ENCODE measurements around the gene LST1.
A peak's percentile ranks its signal among the peaks of the same experiment; 100 is the strongest.

Gene LST1

GRCh38 chr6:31621320-31621939 lies 35.4 kb downstream of the LST1 start:
- peak; percentile 29 for DNase-seq

DNA sequence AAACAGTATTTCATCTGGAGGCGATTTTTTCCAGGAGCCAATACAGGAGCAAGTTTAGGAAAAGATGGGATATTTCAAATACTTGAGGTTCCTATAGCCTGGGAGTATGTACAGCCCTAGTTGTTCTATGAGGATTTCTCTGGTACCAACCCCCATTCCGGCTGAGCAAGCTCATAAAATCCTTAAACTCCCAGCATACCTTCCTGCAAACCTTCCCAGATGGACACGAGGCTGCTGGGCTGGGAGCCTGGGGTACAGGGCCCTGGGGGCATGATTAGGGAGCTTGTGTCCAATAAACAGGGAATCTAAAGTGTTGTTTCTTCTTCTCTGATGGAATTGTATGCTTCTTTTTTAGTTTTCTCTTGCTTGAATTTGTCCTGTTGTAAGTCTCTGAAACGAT lies 35.9 kb downstream of the LST1 start:
- DNase-seq: no peak

DNA sequence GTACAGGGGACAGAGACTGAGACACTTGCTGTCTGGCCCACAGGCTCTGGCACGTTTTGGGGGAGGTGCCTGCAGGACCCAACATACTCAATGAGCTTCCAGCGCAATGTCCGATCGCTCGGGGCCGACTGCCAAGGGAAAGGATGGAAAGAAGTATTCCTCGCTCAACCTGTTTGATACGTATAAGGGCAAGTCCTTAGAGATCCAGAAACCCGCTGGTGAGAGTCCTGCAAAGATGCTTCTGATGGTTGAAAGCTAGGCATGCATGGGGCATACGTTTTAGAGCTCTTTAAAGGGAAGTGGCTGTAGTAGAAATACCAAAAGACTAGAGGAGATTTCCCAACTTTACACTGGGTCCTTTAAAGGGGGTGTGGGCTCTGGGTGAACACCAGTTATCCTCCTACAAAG lies 36.6 kb downstream of the LST1 start:
- no peak for DNase-seq

DNA sequence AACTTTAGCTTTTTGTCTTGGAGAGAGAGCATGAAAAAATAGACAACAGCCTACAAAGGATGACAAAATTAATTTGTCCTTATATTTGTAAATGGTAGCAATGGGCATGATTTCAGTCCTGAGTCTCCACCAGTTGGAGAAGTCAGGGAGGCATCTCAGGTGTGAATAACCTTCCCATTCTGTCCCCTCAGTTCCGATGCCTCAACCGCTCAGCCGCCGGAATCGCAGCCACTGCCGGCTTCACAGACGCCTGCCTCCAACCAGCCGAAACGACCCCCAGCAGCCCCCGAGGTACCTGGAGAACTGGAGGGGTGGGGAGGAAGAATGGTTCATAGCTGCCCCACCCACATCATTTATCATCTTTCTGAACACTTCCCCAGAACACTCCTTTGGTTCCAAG lies 38.0 kb downstream of the LST1 start:
- DNase-seq: no peak

GRCh38 chr6:31626952-31627351 lies 40.9 kb downstream of the LST1 start:
- no peak for DNase-seq

- no peak for DNase-seq
Observed at GRCh38 chr6:31627690-31628287, 41.7 kb downstream of the LST1 start.

- DNase-seq: no peak
Observed at GRCh38 chr6:31629014-31629413, 42.9 kb downstream of the LST1 start.

DNA sequence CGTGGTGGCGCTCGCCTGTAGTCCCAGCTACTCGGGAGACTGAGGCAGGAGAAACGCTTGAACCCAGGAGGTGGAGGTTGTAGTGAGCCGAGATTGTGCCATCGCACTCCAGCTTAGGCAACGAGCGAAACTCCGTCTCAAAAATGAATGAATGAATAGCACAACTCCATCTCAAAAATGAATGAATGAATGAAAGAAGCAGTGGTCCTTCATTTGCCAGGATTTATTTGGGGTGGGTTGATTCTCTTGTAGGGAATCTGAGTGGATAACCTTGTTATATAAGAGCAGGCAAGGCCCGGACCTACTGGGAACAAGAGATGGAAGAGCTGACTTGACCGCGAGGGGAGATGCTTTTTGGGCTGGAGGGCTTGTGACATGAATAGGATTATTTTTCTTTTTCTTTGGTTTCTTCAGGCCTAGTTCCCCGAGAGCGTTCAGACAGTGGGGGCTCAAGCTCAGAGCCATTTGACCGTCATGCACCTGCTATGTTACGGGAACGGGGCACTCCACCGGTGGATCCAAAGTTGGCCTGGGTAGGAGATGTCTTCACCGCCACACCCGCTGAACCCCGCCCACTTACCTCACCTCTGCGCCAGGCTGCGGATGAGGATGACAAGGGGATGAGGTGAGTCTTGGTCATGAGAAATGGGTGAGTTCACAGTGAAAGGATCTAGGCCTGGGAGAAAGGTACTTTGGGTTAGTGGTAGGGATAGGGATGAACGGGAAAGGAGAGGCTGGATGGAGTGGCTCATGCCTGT lies 44.3 kb downstream of the LST1 start:
- no peak for DNase-seq

- DNase-seq: no peak
Observed at GRCh38 chr6:31631209-31631608, 45.1 kb downstream of the LST1 start.

DNA sequence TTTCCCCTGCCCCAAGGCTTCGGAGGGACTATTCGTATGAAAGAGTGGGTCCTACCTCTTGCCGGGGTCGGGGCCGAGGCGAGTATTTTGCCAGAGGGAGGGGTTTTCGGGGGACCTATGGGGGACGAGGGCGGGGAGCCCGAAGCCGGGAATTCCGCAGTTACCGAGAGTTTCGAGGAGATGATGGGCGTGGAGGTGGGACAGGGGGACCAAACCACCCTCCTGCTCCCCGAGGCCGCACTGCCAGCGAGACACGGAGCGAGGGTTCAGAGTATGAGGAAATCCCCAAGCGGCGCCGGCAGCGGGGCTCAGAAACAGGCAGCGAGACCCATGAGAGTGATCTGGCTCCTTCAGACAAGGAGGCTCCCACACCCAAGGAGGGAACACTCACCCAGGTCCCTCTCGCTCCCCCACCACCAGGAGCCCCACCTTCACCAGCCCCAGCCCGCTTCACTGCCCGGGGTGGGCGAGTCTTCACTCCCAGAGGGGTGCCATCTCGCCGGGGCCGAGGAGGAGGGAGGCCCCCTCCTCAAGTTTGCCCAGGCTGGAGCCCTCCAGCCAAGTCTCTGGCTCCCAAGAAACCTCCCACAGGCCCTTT lies 45.7 kb downstream of the LST1 start:
- no peak for DNase-seq

GRCh38 chr6:31632279-31632946 lies 46.3 kb downstream of the LST1 start:
- DNase-seq: no peak

GRCh38 chr6:31633447-31633846 lies 47.4 kb downstream of the LST1 start:
- DNase-seq: no peak

DNA sequence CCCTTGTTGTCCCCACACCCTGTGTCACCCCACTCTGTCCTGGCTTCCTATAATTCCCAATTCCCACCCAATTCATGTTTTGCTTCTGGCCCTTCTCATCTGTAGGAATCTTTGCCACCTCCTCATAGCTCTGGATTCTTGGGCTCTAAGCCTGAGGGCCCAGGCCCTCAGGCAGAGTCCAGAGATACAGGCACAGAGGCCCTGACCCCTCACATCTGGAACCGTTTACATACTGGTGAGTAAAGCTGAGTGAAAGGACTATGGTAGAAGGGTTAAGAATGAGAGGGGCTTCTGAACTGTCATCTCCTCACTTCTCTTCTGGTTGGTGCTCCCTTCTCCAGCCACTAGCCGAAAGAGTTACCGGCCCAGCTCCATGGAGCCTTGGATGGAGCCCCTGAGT lies 48.1 kb downstream of the LST1 start:
- no peak for DNase-seq

DNA sequence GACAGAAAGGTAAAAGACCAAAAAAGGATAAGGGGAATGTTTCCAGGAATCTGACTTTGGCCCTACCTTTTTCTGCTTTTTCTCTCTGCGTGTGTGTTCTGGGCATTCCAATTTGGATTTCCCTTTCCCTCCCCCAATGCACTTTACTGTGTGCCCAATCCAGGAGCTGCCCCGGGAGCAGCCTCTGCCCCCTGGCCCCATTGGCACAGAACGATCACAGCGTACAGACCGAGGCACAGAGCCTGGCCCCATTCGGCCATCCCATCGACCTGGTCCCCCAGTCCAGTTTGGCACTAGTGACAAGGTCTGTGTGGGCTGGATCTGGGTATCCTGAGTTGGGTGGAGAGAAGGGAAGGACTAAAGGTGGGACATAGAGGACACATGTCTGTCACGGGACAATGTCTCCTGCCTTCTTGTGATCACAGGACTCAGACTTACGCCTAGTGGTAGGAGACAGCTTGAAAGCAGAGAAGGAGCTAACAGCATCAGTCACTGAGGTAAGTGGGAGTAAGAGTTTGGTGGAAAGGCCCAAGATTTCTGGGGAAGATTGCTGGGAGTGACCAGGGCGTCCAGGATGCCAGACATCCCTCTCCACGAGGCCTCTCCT lies 49.0 kb downstream of the LST1 start:
- DNase-seq: no peak

GRCh38 chr6:31636698-31637596 lies 50.9 kb downstream of the LST1 start:
- no peak for DNase-seq
